ENCODE measurements around the gene ARMC3. TPM values are rescaled to one million over a fixed set of nuclear protein-coding genes. Genes with fewer than 3 reads are reported as not detected.

Gene ARMC3
- total RNA-seq, 1 experiment from 2014 or later: 0.28 TPM

GRCh38 chr10:23019633-23020032 is 91.8 kb downstream of the ARMC3 start (continued):
- TF ChIP-seq ZSCAN18 (CRISPR knock-in tag; IDR thresholded peaks at IDR 0.05) (no peak), EMX1 (CRISPR knock-in tag; IDR thresholded peaks at IDR 0.05) (no peak), ZNF138 (CRISPR knock-in tag; conservative IDR thresholded peaks at IDR 0.05) (no peak), AFF4 (CRISPR knock-in tag; IDR thresholded peaks at IDR 0.05; ENCODE audit: borderline replicate concordance) (no peak), ZNF281 (CRISPR knock-in tag; IDR thresholded peaks at IDR 0.05) (no peak), RELA (CRISPR knock-in tag; IDR thresholded peaks at IDR 0.05; ENCODE audit: borderline replicate concordance) (no peak), HMGXB4 (CRISPR knock-in tag; IDR thresholded peaks at IDR 0.05) (no peak), MAX (CRISPR knock-in tag; IDR thresholded peaks at IDR 0.05) (no peak), PREB (CRISPR knock-in tag; IDR thresholded peaks at IDR 0.05; ENCODE audit: borderline replicate concordance) (no peak)

GRCh38 chr10:23021430-23021829 is 93.6 kb downstream of the ARMC3 start:
- Mint-ChIP-seq H3K27ac (no peak overlapping the region), H3K27me3 (ENCODE audit: low read depth) (no peaks in the 10 kb centered on the region), H3K36me3 (peaks cover 4% of the 10 kb centered on the region; the same call in 1 of the 2 replicates), H3K4me1 (no peaks in the 10 kb centered on the region), H3K4me3 (no peak overlapping the region), H3K9me3 (peaks cover 17% of the 10 kb centered on the region)
- DNase-seq (ENCODE audit: low spot score): no peak
- no peak for ATAC-seq
- ChIA-PET POLR2A (interaction anchor here (0.6 kb wide), 1 partner anchor 635 kb away, joined by 3 read pairs; no protein-coding TSS in a partner anchor), CTCF (no interaction called here)
- no peak for TF ChIP-seq AR (CRISPR knock-in tag; IDR thresholded peaks at IDR 0.05)
- no peak for TF ChIP-seq NR1H2 (CRISPR knock-in tag; IDR thresholded peaks at IDR 0.05)
- TF ChIP-seq NR3C1 (CRISPR knock-in tag; conservative IDR thresholded peaks at IDR 0.05; ENCODE audit: low read depth): no peak
- no peak for TF ChIP-seq ZNF138 (CRISPR knock-in tag; conservative IDR thresholded peaks at IDR 0.05)
- TF ChIP-seq NFYB (CRISPR knock-in tag; conservative IDR thresholded peaks at IDR 0.05; ENCODE audit: low read depth): no peak
- TF ChIP-seq TEAD4 (CRISPR knock-in tag; IDR thresholded peaks at IDR 0.05): no peak
- no peak for TF ChIP-seq PREB (CRISPR knock-in tag; IDR thresholded peaks at IDR 0.05; ENCODE audit: borderline replicate concordance)
- TF ChIP-seq STAT6 (CRISPR knock-in tag; conservative IDR thresholded peaks at IDR 0.05; ENCODE audit: low read depth): no peak
- no peak for TF ChIP-seq SMAD4 (CRISPR knock-in tag; IDR thresholded peaks at IDR 0.05)
